HG03135 (cell line): ENCODE measurements around the gene ADSL.

Experiments used
- ATAC-seq: cut with Tn5 transposase; IDR thresholded peaks from one replicate; pipeline ENCODE4 v1.9.1; 2021; ENCODE audit warnings: mild to moderate bottlenecking, moderate library complexity; ENCODE audit not compliant: unreplicated experiment

ADSL gene

DNA sequence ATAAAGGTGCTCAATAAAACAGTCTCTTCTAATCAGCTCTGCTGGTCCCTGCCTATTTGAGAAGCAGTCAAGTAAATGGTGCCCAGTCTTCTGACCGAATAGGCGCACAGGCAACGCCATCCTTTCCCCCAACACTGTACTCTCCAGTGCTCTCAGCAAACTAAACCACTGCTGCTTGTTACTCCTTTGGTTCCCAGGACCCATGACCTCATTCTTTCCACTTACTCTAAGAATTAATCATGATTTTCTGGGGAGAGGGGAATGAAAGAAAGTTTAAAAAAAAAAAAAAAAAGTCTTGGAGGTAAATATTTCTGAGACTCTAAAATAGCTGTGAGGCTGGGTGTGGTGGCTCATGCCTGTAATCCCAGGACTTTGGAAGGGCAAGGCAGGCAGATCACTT is 87.8 kb downstream of the ADSL start:
- no peak for ATAC-seq

GRCh38 chr22:40434745-40435144 is 88.4 kb downstream of the ADSL start:
- ATAC-seq = no peak

GRCh38 chr22:40436505-40437431 is 90.5 kb downstream of the ADSL start:
- peak; percentile 70 for ATAC-seq
